Astrocyte of the cerebellum (primary cell): Measurements from ENCODE around the gene BCL2L14.

Source experiments
- DNase-seq: peaks from one replicate; pipeline ENCODE4 v3.0.0-alpha.2; 2011; ENCODE audit warnings: low read depth
- H3K4me3 ChIP-seq: 2 replicates; pipeline ENCODE4 v1.5.1; 2011; ENCODE audit warnings: mild to moderate bottlenecking, low read depth, low read length, moderate library complexity
- in situ Hi-C: cut with HindIII; loops from 2 replicates; pipeline ENCODE4 v1.10.0; 2017; ENCODE audit warnings: low sequenced_read_pairs
- TF ChIP-seq, protein P1 (sequence below): IDR thresholded peaks from 2 replicates; pipeline ENCODE4 v1.5.1; 2012; ENCODE audit warnings: low read length, low read depth, moderate library complexity, mild to moderate bottlenecking; ENCODE audit errors: missing control alignments

Gene BCL2L14, protein sequence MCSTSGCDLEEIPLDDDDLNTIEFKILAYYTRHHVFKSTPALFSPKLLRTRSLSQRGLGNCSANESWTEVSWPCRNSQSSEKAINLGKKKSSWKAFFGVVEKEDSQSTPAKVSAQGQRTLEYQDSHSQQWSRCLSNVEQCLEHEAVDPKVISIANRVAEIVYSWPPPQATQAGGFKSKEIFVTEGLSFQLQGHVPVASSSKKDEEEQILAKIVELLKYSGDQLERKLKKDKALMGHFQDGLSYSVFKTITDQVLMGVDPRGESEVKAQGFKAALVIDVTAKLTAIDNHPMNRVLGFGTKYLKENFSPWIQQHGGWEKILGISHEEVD

DNA sequence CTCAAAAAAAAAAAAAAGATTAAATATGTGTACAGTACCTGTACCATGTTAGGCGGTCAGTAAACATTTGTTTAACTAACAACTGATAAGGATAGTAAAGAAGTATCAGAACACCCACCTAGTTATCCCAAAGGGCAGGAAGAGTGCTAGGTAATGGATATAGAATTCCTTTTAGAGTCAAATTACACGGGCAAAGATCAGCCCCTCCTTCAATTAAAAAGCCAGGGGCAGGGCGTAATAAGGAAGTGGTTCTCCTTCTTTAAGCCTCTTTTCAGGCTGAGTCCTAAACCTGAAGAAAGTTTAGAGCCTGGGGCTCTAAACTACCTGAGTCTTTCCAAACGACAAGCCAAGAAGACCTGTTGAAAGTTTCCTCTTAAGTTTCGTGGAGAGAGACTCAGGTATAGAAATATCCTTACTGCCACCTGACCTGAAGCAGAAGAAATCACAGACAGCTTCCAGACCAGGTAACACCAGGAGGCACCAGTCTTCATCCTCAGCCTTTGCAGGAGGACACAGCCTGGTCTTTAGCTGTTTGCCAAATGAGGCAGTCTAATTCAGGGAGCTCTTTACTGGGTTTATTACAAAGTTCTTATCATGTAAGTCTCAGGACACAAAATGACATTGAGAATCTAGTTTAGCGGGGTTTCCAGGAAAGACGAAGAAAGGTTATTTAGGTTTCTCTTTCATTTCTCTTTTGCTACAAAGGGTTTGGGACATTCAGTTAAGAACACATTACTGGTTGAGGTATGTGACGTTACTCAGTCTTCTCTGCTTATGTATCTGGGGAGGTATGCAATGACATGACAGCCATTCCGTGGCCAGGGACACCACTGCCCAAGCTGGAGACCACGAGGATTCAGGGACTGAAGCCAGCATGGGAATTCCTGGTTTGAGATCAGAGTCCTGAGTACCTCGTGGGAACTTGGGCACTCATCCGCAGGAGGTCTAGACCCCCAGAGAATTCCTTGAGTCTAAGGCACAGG is at the start of gene BCL2L14:
BCL2L14 (plus strand) TSS at position 266 of the 983 bp plus-strand sequence. CDS start 8,367 bp downstream, outside the sequence.
- in situ Hi-C loops: no loop called here
- no peak within 1 kb of the TSS for H3K4me3 ChIP-seq
- DNase-seq: no peak
- TF ChIP-seq, protein P1, sequence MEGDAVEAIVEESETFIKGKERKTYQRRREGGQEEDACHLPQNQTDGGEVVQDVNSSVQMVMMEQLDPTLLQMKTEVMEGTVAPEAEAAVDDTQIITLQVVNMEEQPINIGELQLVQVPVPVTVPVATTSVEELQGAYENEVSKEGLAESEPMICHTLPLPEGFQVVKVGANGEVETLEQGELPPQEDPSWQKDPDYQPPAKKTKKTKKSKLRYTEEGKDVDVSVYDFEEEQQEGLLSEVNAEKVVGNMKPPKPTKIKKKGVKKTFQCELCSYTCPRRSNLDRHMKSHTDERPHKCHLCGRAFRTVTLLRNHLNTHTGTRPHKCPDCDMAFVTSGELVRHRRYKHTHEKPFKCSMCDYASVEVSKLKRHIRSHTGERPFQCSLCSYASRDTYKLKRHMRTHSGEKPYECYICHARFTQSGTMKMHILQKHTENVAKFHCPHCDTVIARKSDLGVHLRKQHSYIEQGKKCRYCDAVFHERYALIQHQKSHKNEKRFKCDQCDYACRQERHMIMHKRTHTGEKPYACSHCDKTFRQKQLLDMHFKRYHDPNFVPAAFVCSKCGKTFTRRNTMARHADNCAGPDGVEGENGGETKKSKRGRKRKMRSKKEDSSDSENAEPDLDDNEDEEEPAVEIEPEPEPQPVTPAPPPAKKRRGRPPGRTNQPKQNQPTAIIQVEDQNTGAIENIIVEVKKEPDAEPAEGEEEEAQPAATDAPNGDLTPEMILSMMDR: no peak

DNA sequence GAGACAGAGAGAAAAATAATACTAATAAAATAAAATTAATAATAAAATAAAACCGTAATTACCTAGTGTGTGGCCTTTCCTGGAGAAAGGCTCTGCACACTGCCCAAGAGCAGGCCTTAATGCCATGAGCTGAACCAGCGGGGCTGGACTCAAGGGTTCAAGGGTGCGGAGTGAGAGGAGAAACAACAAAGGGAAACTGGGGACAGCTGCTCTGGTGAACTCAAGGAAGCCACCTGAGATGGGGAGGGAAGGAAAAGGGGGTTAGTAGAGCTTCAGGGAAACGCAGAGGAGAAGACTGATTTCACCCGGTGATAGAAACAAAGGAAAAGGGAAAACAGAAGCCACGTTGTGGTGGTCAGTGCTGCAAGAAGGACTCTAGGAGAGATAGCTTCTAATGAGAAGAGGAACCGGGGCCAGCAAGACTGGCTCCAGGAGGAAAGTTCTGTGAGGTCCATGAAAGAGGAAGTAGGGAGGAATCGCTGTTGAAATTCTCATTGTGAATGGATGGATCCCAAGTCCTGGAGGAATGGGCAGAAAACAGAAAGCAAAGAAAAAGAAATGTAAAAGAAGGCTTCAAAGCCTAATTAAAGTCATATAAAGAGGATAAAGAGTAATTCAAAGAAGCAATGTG is 48.3 kb upstream of the BCL2L14 start:
- in situ Hi-C loops: no loop called here

DNA sequence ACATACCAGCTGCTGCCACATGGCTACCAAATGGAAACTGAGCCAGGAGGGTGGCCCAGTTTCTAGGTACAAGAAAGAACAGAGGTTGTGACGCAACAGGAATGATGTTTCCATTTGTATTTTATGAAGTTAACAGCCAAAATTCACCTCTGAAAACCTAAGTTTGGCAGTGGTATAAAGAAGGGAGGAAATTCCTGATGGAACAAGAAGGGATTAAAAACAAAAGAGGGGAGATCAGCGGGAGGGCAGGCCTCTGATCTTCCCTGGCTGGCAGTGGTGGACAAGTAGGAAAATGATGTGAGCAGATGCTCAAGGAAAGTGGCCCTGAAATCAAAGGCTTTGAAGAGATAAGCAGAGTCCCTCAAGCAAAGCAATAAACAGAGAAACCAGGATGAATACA is 47.3 kb upstream of the BCL2L14 start:
- in situ Hi-C loops: no loop called here
- no peak for DNase-seq
- H3K4me3 ChIP-seq: no peak overlapping the region
- TF ChIP-seq, protein P1: no peak

More for the DNA sequence above, 48.3 kb upstream of the BCL2L14 start:
- TF ChIP-seq, protein P1: no peak
- no peak overlapping the region for H3K4me3 ChIP-seq
- DNase-seq: no peak

DNA sequence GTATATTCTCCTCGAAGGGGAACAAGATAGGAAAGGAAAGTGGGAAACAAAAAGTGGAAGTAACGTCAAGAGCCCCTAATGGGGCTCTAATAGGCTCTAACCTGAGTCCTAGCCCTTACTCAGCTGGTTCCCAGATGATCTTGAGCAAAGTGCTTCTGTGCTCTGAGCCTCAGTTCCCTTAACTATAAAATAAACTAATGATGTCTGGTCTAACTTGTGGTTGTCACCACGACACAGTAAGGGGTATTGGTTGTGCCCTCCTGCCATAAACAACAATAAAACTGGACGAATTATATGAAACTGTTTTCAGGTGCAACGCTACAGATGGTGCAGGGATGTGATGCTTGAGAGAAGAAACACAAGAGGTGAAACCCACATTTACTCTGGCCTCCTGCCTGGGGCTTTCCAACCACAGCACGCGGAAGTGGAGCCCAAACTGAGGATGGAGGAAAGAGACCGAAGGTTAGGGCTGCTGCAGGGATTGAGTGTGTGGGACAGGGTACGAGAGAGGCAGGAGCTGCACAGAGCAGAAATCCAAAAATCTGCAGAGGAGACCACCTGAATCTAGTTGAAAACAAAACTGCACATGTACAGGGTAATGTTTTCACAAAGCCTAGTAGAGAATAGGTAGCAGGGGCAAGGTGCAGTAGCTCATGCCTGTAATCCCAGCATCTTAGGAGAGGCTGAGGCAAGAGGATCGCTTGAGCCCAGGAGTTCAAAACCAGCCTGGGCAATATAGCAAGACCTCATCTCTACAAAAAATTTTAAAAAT is 45.6 kb upstream of the BCL2L14 start:
- DNase-seq: no peak
- TF ChIP-seq, protein P1: no peak
- no peak overlapping the region for H3K4me3 ChIP-seq
- in situ Hi-C loops: loop anchor here (25.0 kb wide), 1 partner anchor 438 kb away; no protein-coding TSS in a partner anchor

DNA sequence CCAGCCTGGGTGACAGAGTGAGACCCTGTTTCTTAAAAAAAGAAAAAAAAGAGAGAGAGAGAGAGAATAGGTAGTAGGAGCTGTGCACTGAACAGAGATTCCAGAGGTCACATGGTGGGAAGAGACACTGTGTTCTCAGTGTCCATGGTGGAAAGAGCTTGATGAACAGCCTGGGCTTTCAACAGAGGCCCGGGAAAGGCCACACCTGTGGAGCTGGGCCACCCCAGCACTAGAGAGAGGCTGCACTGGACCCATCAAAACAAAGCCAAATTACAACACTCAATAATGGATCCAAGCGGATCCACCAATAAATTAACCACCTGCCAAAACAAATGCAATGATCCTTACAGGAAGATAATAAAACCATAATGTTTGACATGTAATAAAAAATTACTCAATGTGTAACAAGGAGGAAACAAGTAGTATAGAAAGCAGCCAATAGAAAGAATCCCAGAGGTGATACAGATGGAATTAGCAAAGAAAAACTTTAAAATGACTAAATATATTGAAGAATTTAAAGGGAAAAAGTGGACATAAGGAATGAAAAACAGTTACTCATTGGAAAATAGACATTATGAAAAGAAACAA is 44.8 kb upstream of the BCL2L14 start:
- in situ Hi-C loops: loop anchor here (25.0 kb wide), 1 partner anchor 439 kb away; no protein-coding TSS in a partner anchor
- TF ChIP-seq, protein P1: no peak
- H3K4me3 ChIP-seq: no peak overlapping the region
- DNase-seq: no peak
